GM12874 (cell line): Measurements from ENCODE around the gene HS1BP3.

Experiments used
- TF ChIP-seq, protein P1 (sequence below): IDR thresholded peaks from 2 replicates; pipeline ENCODE4 v1.5.1; 2011; ENCODE audit warnings: low read depth, mild to moderate bottlenecking, control low read depth, low read length, moderate library complexity; ENCODE audit not compliant: insufficient read depth

HS1BP3 gene

GRCh38 chr2:20635113-20635510, 15.8 kb downstream of the HS1BP3 start:
- TF ChIP-seq, protein P1, sequence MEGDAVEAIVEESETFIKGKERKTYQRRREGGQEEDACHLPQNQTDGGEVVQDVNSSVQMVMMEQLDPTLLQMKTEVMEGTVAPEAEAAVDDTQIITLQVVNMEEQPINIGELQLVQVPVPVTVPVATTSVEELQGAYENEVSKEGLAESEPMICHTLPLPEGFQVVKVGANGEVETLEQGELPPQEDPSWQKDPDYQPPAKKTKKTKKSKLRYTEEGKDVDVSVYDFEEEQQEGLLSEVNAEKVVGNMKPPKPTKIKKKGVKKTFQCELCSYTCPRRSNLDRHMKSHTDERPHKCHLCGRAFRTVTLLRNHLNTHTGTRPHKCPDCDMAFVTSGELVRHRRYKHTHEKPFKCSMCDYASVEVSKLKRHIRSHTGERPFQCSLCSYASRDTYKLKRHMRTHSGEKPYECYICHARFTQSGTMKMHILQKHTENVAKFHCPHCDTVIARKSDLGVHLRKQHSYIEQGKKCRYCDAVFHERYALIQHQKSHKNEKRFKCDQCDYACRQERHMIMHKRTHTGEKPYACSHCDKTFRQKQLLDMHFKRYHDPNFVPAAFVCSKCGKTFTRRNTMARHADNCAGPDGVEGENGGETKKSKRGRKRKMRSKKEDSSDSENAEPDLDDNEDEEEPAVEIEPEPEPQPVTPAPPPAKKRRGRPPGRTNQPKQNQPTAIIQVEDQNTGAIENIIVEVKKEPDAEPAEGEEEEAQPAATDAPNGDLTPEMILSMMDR = no peak

GRCh38 chr2:20634507-20635112, 16.3 kb downstream of the HS1BP3 start:
- TF ChIP-seq, protein P1 = no peak

DNA sequence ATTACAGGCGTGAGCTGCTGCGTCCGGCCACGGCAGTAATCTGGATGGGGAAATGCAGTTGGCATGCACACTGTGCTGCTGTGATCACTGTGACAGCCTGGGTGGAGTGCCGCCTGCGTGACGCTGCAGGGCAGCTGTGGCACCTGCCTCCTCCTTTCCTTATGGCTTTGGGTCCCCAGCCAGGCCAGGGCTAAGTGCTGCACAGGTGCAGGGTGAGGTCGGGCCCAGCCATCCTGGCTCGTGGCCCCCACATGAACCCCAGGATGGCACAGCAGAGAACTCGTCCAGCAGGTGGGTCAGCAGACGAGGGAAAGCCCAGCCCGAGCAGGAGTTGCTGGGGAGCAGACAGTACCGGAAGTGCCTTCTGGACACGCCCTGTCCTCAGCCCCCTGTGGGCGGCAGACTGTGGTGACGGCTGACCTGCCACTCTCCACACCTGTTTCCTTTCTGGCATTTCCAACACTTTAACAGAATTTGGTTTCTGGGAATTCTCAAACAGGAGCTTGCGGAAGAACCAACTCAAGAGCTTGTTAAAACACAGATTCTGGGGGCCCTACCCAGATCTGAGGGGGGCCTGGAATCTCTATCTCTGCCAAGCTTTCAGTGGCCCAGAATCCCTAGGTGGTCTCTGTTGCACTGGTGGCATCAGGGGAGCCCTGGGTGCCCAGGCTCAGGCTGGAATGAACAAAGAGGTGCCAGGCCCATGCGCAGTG, 16.9 kb downstream of the HS1BP3 start:
- TF ChIP-seq, protein P1 = no peak

- TF ChIP-seq, protein P1 = no peak
Measured at GRCh38 chr2:20633001-20633400, 17.9 kb downstream of the HS1BP3 start.

- TF ChIP-seq, protein P1 = no peak
Measured at GRCh38 chr2:20632446-20632990, 18.4 kb downstream of the HS1BP3 start.

DNA sequence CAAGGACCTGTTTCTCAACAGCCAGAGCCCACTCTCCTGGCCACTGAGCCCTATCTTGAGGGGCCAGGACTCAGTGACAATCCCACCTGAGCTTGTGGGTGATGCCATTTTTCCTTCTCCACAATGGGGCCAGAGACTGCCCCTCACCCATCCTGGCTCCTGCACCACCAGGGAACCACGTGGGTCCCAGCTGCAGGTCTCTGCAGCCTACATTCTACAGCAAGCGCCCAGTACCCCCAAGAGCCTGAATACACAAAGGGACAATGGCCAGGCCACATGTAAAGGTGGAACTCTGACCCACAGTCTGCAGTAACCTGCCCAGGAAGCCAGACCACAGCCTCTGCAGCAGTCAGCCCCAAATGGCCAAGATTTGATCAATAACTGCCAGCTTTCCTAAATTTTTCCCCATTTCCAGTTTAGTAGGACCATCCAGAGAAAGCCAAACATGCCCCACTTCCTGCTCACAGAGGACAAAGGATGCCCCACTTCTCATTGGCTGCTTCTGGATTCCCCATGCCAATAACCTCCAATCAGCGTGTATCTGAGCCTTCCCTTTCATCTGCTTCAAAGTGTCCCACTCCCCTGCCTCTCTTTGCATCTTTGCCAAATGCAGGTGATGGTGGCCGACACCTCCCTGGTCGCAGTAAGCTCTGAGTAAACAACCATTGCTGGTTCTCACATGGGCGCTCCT, 19.1 kb downstream of the HS1BP3 start:
- TF ChIP-seq, protein P1 = no peak

DNA sequence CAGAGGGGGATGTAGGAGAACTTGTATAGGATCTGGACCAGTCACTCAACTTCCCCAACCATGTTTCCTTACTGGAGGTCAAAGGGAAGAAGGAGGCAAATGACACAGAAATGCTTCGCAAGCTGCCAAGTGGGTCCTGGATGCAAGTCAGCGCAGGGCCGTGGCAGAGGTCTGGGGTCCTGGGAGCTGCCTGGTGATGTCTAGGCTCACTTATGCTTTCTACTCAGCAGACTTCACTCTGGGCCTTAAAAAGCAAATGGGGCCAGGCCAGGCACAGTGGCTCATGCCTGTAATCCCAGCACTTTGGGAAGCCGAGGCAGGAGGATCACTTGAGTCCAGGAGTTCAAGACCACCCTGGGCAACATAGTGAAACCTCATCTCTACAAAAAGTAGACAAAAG, 19.9 kb downstream of the HS1BP3 start:
- TF ChIP-seq, protein P1 = no peak
